ENCODE data around the gene ATP9A.
"Not testable (repeated sequence)": the region's sequence is repeated elsewhere in the genome, so short reads cannot be mapped to it uniquely, and the experiment has no call there.

DNA sequence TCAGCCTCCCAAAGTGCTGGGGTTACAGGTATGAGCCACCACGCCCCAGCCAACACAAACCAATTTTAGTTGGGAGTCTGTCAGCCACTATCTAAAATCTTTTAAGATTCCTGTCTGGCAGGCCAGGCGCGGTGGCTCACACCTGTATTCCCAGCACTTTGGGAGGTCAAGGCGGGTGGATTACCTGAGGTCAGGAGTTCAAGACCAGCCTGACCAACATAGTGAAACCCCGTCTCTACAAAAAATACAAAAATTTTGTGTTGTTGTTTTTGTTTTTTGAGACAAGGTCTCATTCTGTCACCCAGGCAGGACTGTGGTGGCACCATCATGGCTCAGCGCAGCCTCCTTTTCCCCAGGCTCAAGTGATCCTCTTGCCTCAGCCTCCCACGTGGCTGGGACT, 27.9 kb downstream of the ATP9A start:
- TF ChIP-seq, protein P1, sequence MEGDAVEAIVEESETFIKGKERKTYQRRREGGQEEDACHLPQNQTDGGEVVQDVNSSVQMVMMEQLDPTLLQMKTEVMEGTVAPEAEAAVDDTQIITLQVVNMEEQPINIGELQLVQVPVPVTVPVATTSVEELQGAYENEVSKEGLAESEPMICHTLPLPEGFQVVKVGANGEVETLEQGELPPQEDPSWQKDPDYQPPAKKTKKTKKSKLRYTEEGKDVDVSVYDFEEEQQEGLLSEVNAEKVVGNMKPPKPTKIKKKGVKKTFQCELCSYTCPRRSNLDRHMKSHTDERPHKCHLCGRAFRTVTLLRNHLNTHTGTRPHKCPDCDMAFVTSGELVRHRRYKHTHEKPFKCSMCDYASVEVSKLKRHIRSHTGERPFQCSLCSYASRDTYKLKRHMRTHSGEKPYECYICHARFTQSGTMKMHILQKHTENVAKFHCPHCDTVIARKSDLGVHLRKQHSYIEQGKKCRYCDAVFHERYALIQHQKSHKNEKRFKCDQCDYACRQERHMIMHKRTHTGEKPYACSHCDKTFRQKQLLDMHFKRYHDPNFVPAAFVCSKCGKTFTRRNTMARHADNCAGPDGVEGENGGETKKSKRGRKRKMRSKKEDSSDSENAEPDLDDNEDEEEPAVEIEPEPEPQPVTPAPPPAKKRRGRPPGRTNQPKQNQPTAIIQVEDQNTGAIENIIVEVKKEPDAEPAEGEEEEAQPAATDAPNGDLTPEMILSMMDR (conservative IDR thresholded peaks at IDR 0.05 in 1 of 2, IDR thresholded peaks at IDR 0.05 in 1 of 2; ENCODE audit: low read depth in 1 of 2, low read length in 2 of 2): not testable (repeated sequence)
- TF ChIP-seq EZH2 (IDR thresholded peaks at IDR 0.05; ENCODE audit: low read length, missing control alignments): not testable (repeated sequence)
